NB4 (cell line): Measurements from ENCODE around the gene OR6J1.
A peak's percentile ranks its signal among the peaks of the same experiment; 100 is the strongest.

Experiments
- DNase-seq: peaks from one replicate; pipeline ENCODE4 v3.0.0; 2010; ENCODE audit warnings: low read depth
- H3K4me3 ChIP-seq: one replicate; pipeline ENCODE4 v1.5.1; 2011; ENCODE audit warnings: mild to moderate bottlenecking, low read depth, low read length, moderate library complexity
- MYC ChIP-seq: IDR thresholded peaks from 2 replicates; pipeline ENCODE4 v1.6.1; 2011; ENCODE audit warnings: low read depth, low read length
- POLR2A ChIP-seq: IDR thresholded peaks from 2 replicates; pipeline ENCODE4 v1.6.1; 2011; ENCODE audit warnings: mild to moderate bottlenecking; ENCODE audit not compliant: insufficient read length; ENCODE audit errors: extremely low read depth
- TF ChIP-seq, protein P1 (sequence below): IDR thresholded peaks from 2 replicates; pipeline ENCODE4 v1.6.1; 2011; ENCODE audit warnings: low read depth, low read length
- TF ChIP-seq, protein P2 (sequence below): IDR thresholded peaks from one replicate; pipeline ENCODE4 v1.5.1; 2012; ENCODE audit warnings: low read depth, low read length

Gene OR6J1

DNA sequence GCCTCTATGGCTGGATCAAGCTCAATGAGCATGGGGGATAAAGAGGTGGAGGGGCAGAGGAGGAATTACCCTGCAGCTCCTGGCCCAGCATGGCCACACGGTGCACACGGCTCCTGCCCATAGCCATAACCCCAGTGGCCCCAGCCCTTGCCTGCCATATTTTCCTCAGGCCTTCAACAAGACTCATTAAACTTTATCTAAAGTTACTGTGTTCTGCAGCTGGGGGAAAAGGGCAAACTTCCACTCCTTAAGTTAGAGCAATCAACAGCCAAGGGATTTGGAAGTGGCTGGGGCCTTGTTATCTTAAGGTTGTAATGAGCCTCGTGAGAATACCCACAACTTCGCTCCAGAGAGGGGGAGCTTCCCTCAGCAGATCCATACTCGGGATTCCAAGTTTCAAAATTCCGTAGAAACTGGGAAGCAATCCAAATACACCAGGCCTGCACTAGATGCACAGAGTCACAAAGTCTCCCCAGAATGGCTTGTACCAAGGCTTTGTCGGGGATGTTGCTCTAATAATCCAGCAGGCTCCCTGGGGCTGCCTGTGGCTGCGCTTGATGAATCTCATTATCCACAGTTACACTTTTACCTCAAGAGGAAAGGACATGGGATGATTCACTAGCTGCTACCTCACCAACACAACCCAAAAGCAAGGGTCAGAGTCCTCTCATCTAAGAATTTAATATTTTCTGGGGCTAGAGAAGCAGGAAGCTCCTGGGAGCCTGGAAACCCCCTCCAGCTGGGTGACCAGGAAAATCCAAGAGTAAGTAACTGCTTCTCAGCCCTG is 13.0 kb upstream of the OR6J1 start:
- TF ChIP-seq, protein P1, sequence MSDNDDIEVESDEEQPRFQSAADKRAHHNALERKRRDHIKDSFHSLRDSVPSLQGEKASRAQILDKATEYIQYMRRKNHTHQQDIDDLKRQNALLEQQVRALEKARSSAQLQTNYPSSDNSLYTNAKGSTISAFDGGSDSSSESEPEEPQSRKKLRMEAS = no peak
- TF ChIP-seq MYC (no peak), POLR2A (no peak)
- TF ChIP-seq, protein P2, sequence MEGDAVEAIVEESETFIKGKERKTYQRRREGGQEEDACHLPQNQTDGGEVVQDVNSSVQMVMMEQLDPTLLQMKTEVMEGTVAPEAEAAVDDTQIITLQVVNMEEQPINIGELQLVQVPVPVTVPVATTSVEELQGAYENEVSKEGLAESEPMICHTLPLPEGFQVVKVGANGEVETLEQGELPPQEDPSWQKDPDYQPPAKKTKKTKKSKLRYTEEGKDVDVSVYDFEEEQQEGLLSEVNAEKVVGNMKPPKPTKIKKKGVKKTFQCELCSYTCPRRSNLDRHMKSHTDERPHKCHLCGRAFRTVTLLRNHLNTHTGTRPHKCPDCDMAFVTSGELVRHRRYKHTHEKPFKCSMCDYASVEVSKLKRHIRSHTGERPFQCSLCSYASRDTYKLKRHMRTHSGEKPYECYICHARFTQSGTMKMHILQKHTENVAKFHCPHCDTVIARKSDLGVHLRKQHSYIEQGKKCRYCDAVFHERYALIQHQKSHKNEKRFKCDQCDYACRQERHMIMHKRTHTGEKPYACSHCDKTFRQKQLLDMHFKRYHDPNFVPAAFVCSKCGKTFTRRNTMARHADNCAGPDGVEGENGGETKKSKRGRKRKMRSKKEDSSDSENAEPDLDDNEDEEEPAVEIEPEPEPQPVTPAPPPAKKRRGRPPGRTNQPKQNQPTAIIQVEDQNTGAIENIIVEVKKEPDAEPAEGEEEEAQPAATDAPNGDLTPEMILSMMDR = no peak
- DNase-seq = no peak
- H3K4me3 ChIP-seq = no peak overlapping the region

DNA sequence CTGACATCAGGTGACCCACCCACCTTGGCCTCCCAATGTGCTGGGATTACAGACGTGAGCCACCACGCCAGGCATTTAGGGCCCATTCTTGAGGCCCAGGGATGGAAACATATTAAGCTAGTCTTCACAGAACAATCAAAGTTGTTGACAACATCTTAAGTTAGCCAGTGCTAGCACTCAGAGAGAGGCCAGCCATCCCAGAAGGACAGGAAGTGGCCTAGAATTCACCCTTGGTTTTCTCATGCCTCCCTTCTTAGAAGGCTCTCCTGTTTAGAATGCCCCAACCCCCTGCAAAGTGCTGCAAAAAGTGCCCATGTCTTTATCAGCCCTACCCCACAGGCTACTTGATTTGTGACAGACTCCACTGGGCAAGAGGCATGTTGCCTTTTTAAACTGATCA is 12.1 kb upstream of the OR6J1 start:
- no peak for DNase-seq
- TF ChIP-seq, protein P2 = no peak
- TF ChIP-seq, protein P1 = no peak
- no peak for TF ChIP-seq POLR2A
- TF ChIP-seq MYC = no peak
- H3K4me3 ChIP-seq = no peak overlapping the region

DNA sequence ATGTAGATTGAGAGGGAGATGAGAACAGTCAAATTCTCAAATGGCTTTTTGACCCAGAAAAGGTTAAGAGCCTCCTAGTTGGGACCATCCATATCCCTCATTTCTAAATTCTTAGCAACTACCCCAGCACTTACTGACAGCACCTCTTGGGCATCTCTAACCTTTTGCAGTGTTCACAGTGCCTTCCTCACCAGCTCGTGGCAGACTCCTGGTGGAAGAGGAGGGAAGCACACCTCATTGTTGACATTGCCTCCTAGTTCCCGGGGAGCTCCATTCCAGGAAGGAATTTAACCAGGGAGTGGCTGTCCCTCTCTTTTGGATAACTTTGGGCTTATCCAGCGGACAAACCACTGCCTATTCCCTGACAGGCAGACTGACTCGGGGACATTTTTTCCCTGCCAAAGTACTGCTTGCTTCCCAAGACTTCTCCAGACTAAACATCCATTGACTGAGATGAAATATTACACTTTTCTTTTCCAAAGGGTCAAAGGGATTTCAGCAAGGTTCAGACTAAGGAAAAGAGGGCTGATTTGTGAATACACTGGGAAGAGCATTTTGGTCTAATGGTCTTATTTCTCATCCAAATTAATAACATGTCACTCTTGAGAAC is 9.0 kb upstream of the OR6J1 start:
- TF ChIP-seq POLR2A (no peak), MYC (no peak)
- TF ChIP-seq, protein P2 = peak; percentile 85
- TF ChIP-seq, protein P1 = no peak
- peak; percentile 63 for DNase-seq
- no peak overlapping the region for H3K4me3 ChIP-seq

DNA sequence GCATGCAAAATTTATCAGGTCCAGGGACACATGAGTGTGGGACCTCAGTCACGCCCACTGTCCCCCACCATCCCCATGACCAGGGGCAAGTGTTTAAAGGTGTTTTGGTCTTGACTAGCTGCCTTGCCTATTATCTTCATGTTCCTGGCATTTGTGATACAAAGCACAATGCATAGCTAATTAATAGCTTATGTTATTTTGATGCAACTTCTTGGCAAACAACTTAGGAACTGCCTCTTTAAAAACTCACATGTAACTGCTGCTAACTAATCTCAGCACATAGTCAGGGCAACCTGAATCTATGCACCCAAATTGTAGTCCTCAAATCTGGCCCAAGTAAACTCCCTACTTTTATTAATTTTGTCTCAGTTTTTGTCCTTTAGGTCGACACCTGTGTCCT is 7.4 kb upstream of the OR6J1 start:
- no peak for DNase-seq
- no peak overlapping the region for H3K4me3 ChIP-seq
- TF ChIP-seq, protein P1 = no peak
- TF ChIP-seq, protein P2 = no peak
- TF ChIP-seq MYC = no peak
- no peak for TF ChIP-seq POLR2A

DNA sequence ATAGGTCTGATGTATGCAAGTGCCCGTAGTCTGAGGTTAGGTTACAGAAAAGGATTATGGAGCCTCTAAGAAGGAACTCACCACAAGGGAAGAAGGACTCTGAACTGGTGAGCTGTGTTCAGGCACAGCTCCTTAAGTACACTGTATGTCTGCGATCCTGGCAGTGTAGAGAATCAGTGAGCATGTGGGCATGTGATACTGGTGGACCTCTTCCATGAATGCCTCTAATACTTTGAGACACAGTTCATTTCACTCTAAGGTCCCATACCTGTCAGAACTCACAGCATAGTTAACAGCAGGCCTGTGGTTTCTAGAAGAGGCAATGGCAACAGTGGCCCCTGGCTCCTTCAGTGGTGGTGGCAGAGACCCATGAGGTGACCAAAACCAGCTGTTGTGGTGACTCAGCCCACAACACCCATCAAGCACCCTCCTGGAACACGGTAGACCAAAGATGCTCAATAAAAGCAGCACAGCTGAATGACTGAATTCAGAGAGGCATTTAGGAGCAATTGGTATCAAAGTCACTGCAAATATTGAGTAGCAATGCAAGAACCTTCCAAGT is 6.9 kb upstream of the OR6J1 start:
- H3K4me3 ChIP-seq = no peak overlapping the region
- DNase-seq = peak; percentile 69
- TF ChIP-seq, protein P2 = no peak
- peak; percentile 71 for TF ChIP-seq POLR2A
